K562 (cell line): ENCODE results near the gene ARL14EPL. TPM values are rescaled to one million over a fixed set of nuclear protein-coding genes. Genes with fewer than 3 reads are reported as not detected.

Source experiments
- CCNT2 ChIP-seq: IDR thresholded peaks from 2 replicates; pipeline ENCODE4 v1.6.1; 2011; ENCODE audit warnings: borderline replicate concordance, low read depth, mild to moderate bottlenecking, moderate library complexity, mixed read lengths, low read length; ENCODE audit not compliant: insufficient read length; ENCODE audit errors: extremely low read depth
- HLTF ChIP-seq: fragments of 450-650 bp; IDR thresholded peaks from 2 replicates; pipeline ENCODE4 v1.6.1; 2016
- JUN ChIP-seq, 2 experiments: sonication (generic) in 1 of 2; formaldehyde crosslinking in 1 of 2; IDR thresholded peaks; 2 replicates each; pipeline versions ENCODE4 v1.6.1 to v1.8.0; 2012 to 2022; ENCODE audit warnings: borderline replicate concordance in 2 of 2, mild to moderate bottlenecking in 2 of 2, improper control_type of control experiment in 1 of 2, low read depth in 1 of 2, low read length in 1 of 2, missing genetic modification reagents in 1 of 2
- KLF16 ChIP-seq: IDR thresholded peaks from 2 replicates; pipeline ENCODE4 v1.6.1; 2016; ENCODE audit warnings: antibody characterized with exemption
- NEUROD1 ChIP-seq: fragments of 150-350 bp; IDR thresholded peaks from 2 replicates; pipeline ENCODE4 v1.6.1; 2014; ENCODE audit warnings: borderline replicate concordance, low read length, low read depth; ENCODE audit not compliant: partially characterized antibody
- NFE2 ChIP-seq: IDR thresholded peaks from 2 replicates; pipeline ENCODE4 v1.6.1; 2014; ENCODE audit warnings: antibody characterized with exemption, low read depth
- PHB2 ChIP-seq: fragments of 450-650 bp; IDR thresholded peaks from 2 replicates; pipeline ENCODE4 v1.6.1; 2017; ENCODE audit warnings: low read depth
- POLR2G ChIP-seq: fragments of 200-400 bp; formaldehyde crosslinking; IDR thresholded peaks from 2 replicates; pipeline ENCODE4 v1.6.1; 2017; ENCODE audit warnings: low read depth, mild to moderate bottlenecking, antibody characterized with exemption, low read length, moderate library complexity
- TAF15 ChIP-seq: fragments of 200-400 bp; formaldehyde crosslinking; IDR thresholded peaks from 2 replicates; pipeline ENCODE4 v1.6.1; 2017; ENCODE audit warnings: mild to moderate bottlenecking, low read depth, low read length, moderate library complexity
- TAF9B ChIP-seq: fragments of 450-650 bp; IDR thresholded peaks from 2 replicates; pipeline ENCODE4 v1.6.1; 2018; ENCODE audit warnings: mild to moderate bottlenecking; ENCODE audit not compliant: partially characterized antibody
- TCF7 ChIP-seq: sonication (generic); IDR thresholded peaks from 2 replicates; pipeline ENCODE4 v1.6.1; 2016; ENCODE audit warnings: antibody characterized with exemption, borderline replicate concordance
- ZNF253 ChIP-seq: fragments of 250-450 bp; sonication (Bioruptor Pico); conservative IDR thresholded peaks from 2 replicates; pipeline ENCODE4 v1.6.1; 2021; ENCODE audit warnings: mild to moderate bottlenecking
- ZNF3 ChIP-seq: fragments of 250-450 bp; sonication (Bioruptor Pico); IDR thresholded peaks from 2 replicates; pipeline ENCODE4 v1.5.0; 2021; ENCODE audit warnings: mild to moderate bottlenecking, moderate library complexity
- ZZZ3 ChIP-seq: fragments of 450-650 bp; IDR thresholded peaks from 2 replicates; pipeline ENCODE4 v1.6.1; 2016; ENCODE audit warnings: antibody characterized with exemption, mild to moderate bottlenecking, moderate library complexity
- polyA plus RNA-seq, 8 experiments: library from polyadenylated mRNA; depleted of rRNA in 4 of 8; stranded (reverse) in 5 of 8; unstranded in 3 of 8; fragments of >200 nt; fragmentation: Nextera tagmentation in 2 of 8; fragmentation: Illumina TruSeq in 1 of 8; extraction: Ambion mirVana in 2 of 8; extraction: Trizol in 1 of 8; gene quantifications; 2 replicates each; pipeline versions ENCODE4 v1.2.1 to v1.2.3, GENCODE V29; 2011 to 2014; ENCODE audit warnings: inconsistent platforms in 1 of 8, missing spikeins in 1 of 8
- total RNA-seq, 7 experiments: library from RNA; depleted of rRNA in 6 of 7; stranded (reverse); fragments of >200 nt in 6 of 7; fragmentation: Illumina TruSeq in 2 of 7; extraction: Trizol in 2 of 7; gene quantifications; 2 replicates each; pipeline versions ENCODE4 v1.2.1 to v1.2.3, GENCODE V29; 2011 to 2021; ENCODE audit warnings: low replicate concordance in 1 of 7
- TF ChIP-seq, protein P1 (sequence below), 2 experiments: IDR thresholded peaks in 1 of 2; conservative IDR thresholded peaks in 1 of 2; 2 replicates each; pipeline ENCODE4 v1.6.1; 2016; ENCODE audit warnings: low read depth in 2 of 2, mild to moderate bottlenecking in 1 of 2, missing compliant biosample characterization in 1 of 2, missing genetic modification characterization in 1 of 2, moderate library complexity in 1 of 2
- TF ChIP-seq, protein P2 (sequence below), 2 experiments: fragments of 450-650 bp; IDR thresholded peaks; 2 replicates each; pipeline ENCODE4 v1.6.1; 2018; ENCODE audit warnings: mild to moderate bottlenecking in 2 of 2, low read depth in 1 of 2; ENCODE audit not compliant: partially characterized antibody in 2 of 2
- TF ChIP-seq, protein P3 (sequence below), 2 experiments: IDR thresholded peaks; 2 replicates each; pipeline ENCODE4 v1.6.1; 2012; ENCODE audit warnings: improper control_type of control experiment in 2 of 2, low read depth in 2 of 2, low read length in 2 of 2, borderline replicate concordance in 1 of 2

Gene ARL14EPL
- total and polyA plus RNA-seq, 9 of the 15 experiments (the other 6 are each of a cell fraction or from before 2014, with no cell fraction given), result 0.06 to 0.14 (median 0.08) TPM; not detected in 5

DNA sequence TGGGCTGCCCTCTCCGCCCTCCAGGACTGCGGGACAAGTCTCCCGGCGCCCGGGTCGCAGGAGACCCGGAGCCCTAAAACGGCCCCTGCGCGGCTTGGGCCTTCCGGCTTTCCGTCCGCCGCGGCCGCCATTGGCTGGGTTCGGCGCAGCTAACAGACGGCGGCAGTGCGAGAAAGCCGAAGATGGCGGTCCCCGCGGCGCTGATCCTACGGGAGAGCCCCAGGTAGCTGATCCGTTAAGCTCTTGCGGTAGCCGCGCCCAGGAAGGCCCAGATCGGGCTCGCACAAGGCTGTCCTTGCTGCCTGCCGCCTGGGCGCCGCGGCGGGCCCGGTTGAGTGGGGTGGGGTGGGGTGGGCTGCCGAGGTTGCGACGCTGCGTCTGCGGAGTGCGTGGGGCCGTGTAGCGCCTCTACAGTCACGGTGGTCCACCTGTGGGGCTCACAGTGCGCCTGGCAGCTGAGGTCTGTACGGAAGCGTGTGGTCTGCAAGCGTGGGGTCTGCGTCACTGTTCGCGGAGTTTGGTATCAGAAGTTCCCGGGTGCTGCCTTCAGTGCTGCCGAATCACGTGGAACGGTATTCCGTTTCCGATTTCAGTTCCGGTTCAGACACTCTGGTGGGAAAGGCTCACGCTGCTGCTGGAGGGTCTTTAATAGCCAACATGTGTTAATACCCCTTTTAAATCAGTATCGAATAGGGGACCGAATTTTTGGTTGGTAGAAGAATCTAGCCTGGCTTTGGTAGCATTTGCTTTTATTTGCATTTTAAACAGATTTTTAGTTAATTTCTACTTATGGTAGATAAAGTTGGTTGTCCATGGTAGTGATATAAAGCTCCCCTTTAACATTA lies 52.8 kb downstream of the ARL14EPL start, which contains the start of gene COMMD10 (continued):
- TF ChIP-seq, protein P1, sequence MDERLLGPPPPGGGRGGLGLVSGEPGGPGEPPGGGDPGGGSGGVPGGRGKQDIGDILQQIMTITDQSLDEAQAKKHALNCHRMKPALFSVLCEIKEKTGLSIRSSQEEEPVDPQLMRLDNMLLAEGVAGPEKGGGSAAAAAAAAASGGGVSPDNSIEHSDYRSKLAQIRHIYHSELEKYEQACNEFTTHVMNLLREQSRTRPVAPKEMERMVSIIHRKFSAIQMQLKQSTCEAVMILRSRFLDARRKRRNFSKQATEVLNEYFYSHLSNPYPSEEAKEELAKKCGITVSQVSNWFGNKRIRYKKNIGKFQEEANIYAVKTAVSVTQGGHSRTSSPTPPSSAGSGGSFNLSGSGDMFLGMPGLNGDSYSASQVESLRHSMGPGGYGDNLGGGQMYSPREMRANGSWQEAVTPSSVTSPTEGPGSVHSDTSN (CRISPR knock-in tag; IDR thresholded peaks at IDR 0.05; ENCODE audit: low read depth), result no peak
- TF ChIP-seq, protein P1 (tag; conservative IDR thresholded peaks at IDR 0.05; ENCODE audit: low read depth), result no peak
- no peak for TF ChIP-seq PHB2
- peak; percentile 11 for TF ChIP-seq CCNT2
- peak; percentile 66 for TF ChIP-seq TAF9B
- no peak for TF ChIP-seq HLTF
- no peak for TF ChIP-seq JUN (IDR thresholded peaks at IDR 0.05; ENCODE audit: borderline replicate concordance, low read depth, low read length)
- no peak for TF ChIP-seq JUN (CRISPR knock-in tag; IDR thresholded peaks at IDR 0.05; ENCODE audit: borderline replicate concordance)
- no peak for TF ChIP-seq TCF7
- no peak for TF ChIP-seq ZNF3 (CRISPR knock-in tag)
- TF ChIP-seq KLF16, result no peak
- no peak for TF ChIP-seq NEUROD1
- TF ChIP-seq, protein P2, sequence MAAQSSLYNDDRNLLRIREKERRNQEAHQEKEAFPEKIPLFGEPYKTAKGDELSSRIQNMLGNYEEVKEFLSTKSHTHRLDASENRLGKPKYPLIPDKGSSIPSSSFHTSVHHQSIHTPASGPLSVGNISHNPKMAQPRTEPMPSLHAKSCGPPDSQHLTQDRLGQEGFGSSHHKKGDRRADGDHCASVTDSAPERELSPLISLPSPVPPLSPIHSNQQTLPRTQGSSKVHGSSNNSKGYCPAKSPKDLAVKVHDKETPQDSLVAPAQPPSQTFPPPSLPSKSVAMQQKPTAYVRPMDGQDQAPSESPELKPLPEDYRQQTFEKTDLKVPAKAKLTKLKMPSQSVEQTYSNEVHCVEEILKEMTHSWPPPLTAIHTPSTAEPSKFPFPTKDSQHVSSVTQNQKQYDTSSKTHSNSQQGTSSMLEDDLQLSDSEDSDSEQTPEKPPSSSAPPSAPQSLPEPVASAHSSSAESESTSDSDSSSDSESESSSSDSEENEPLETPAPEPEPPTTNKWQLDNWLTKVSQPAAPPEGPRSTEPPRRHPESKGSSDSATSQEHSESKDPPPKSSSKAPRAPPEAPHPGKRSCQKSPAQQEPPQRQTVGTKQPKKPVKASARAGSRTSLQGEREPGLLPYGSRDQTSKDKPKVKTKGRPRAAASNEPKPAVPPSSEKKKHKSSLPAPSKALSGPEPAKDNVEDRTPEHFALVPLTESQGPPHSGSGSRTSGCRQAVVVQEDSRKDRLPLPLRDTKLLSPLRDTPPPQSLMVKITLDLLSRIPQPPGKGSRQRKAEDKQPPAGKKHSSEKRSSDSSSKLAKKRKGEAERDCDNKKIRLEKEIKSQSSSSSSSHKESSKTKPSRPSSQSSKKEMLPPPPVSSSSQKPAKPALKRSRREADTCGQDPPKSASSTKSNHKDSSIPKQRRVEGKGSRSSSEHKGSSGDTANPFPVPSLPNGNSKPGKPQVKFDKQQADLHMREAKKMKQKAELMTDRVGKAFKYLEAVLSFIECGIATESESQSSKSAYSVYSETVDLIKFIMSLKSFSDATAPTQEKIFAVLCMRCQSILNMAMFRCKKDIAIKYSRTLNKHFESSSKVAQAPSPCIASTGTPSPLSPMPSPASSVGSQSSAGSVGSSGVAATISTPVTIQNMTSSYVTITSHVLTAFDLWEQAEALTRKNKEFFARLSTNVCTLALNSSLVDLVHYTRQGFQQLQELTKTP (IDR thresholded peaks at IDR 0.05; ENCODE audit: low read depth in 1 of 2, partially characterized antibody in 2 of 2), result peak in 1 of 2 experiments; percentile 22
- no peak for TF ChIP-seq TAF15
- TF ChIP-seq, protein P3, sequence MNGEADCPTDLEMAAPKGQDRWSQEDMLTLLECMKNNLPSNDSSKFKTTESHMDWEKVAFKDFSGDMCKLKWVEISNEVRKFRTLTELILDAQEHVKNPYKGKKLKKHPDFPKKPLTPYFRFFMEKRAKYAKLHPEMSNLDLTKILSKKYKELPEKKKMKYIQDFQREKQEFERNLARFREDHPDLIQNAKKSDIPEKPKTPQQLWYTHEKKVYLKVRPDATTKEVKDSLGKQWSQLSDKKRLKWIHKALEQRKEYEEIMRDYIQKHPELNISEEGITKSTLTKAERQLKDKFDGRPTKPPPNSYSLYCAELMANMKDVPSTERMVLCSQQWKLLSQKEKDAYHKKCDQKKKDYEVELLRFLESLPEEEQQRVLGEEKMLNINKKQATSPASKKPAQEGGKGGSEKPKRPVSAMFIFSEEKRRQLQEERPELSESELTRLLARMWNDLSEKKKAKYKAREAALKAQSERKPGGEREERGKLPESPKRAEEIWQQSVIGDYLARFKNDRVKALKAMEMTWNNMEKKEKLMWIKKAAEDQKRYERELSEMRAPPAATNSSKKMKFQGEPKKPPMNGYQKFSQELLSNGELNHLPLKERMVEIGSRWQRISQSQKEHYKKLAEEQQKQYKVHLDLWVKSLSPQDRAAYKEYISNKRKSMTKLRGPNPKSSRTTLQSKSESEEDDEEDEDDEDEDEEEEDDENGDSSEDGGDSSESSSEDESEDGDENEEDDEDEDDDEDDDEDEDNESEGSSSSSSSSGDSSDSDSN (IDR thresholded peaks at IDR 0.05; ENCODE audit: borderline replicate concordance in 1 of 2, low read depth in 2 of 2, low read length in 2 of 2), result no peak; a peak in 1 of 4 replicates
- no peak for TF ChIP-seq ZNF253 (CRISPR knock-in tag)
- peak; percentile 91 for TF ChIP-seq POLR2G
- TF ChIP-seq NFE2, result no peak
- TF ChIP-seq ZZZ3, result no peak
